Activated CD4-positive, alpha-beta T cell treated with anti-CD3 and anti-CD28 coated beads for 1 hour (primary cell): Measurements from ENCODE around the gene MBOAT2.

Experiments used
- DNase-seq: peaks from one replicate; pipeline ENCODE4 v3.0.0-alpha.2; 2020

Gene MBOAT2

GRCh38 chr2:9015998-9016397 is 12.5 kb upstream of the MBOAT2 start:
- DNase-seq: no peak

DNA sequence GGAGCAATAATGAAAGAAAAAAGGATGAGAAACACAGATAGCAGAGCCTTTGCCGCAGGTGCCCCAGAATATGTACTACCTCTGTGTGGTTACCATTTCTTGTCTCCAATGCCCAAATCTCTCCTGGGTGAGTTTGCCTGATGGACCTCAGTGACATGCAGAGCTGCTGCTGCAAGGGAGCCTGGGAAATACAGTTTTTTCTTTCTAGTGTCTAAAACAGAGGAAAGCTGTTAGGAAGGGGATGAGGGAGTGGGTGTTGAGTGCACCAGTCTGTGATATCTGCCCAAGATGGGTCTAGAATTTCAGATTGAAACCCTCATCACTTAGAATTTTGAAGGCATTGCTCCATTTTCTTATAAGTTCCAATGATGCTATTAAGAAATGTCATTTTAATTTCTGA is 9.9 kb upstream of the MBOAT2 start:
- no peak for DNase-seq

GRCh38 chr2:9010866-9011265 is 7.4 kb upstream of the MBOAT2 start:
- no peak for DNase-seq

DNA sequence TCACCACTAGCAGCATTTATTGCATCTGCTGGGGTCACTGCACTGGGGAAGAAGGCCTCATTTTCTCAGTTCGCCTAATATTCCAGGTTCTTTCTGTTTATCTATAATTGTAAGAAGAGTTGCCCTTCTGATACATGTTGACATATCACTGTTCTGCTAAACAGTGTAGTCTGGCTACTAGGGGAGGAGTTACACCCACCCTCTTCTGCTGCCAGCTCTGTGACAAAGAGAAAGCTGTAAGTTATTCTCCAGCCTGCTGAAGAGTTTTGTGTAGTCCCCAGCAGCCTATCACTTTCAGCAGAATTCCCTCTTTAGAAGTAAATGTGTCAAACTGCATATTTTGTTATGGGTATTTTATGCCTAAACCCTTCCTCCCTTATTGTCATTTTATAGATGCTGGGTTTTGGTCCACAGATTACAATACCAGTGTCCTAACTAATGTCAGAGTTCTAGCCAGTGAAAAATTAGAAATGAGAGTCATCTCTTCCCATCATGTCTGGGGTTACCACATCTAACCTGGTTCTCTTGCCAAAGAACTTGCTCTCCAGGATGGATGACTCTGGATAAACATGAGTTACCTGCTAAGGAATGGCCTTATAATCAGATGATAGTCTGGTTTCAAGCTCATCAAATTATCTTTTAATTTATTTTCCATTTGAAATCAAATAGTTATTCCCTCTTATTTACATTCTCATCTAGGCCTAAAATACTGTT is 5.6 kb upstream of the MBOAT2 start:
- no peak for DNase-seq

DNA sequence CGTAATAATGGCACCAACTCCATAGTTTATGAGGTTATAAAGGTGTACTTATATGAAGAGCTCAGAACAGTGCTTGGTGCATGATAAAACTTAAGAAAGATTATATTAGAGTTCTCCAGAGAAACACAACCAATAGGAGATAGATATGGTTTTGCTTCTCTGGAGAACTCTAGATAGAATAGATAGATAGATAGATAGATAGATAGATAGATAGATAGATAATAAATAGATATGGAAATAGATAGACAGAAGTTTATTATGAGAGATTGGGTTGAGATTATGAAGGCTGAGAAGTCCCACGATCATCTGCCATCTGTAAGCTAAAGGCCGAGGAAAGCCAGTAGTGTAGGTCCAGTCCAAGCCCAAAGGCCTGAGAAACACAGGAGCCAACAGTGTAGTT is 2.9 kb upstream of the MBOAT2 start:
- no peak for DNase-seq

DNA sequence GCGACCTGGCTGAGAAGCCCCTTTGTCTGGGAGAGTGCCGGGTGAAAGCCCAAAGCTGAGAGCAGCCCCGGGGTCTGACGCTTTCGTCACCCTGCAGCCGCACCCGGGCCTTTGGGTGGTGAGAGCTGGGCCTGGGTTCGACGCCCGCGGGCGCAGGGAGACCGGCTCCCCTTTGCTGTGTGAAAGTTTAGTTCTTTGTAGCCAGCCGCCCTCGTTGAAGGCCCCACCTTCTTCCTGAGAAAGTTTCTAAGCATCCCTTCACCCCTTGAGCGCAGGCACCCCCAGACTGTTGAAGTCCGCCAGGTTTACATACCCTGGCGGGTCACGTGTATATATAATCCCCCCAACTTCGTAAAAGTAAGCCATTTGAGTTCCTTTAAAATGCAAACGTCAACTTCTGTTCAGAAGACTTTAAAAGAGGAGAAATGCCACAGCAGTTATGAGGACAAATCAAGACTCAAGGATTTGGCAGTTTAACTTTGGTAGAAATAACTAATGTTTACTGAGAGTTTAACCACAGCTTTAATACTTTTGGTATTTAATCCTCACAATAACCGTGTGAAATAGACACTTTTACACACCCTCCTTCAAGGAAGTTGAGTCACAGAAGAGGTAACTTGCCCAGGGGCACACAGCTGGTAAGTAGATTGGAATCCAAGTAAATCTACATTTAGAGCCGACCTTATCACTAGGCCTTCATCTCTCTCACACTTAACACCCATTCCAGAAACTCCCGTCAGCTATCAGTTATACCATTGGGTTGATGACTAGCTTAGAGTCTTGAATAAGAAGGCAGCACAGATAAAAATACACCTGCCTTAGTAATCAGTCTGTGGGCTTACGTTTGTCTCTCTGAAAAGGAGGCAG is 1.1 kb upstream of the MBOAT2 start:
- no peak for DNase-seq

DNA sequence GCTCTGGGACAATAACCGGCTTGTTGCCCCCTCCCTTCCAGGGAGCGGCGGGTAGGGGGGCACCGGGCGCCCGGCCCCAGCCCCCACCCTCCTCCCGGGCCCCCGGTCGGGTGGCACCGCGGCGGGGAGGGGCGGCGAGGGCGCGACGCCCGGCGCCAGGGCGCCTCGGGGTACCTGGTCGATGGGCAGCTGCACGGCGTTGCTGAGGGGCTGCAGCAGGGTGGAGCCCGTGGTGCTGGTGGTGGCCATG is 193 bp downstream of the MBOAT2 start:
- no peak for DNase-seq

DNA sequence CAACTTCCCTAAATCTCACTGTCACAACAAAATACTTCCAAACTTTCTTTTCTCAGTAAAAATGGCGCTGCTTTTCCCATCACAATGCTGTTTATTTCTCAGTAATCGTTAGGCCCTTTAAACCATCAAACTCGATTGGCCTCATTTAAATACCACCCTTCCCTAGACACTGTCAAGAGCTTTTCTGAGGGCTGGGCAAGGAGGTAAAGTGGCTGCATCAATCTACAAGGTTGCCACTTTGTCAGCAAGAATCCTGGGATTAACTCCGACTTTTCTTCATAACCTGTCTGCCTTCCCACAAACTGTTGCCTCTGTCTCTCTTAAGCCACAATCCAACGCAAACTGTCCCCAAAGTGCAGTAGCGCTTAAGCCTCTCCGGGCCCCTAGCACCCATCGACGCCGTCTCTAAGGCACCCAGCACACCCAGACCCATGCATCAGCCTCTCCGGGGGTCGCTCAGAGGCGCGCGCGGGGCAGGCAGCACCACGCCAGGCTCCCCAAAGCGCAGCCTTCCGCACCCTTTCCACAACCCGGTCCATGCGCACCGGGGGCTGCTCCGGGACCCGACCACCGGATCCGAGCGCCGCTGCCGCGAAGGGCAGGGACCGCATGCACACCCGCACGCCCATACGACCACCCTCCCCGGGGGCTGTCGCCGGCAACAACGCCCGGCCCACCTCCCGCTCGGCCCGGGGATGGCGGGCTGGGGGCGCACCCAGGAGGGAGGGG is 683 bp downstream of the MBOAT2 start:
- DNase-seq: no peak

- no peak for DNase-seq
Measured at GRCh38 chr2:9002313-9002636, 1.2 kb downstream of the MBOAT2 start.

DNA sequence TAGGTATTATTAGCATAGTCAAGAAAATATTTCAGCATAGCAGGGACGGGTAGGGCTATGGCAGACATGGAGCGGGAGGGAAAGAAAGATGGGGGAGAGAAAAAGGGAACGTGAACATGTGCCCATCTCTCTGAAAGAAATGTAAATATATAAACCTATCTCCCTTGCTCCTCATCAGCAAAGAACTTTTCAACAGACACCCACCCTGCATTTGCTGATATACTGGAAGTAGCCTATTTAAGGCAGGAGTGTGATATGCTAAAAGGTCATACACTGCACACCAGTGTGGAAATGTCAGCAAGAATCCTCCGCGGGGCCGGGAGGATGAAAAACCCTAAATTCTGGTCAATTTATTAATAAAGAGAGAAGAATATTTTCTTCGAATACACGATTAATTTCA is 1.7 kb downstream of the MBOAT2 start:
- DNase-seq: no peak

DNA sequence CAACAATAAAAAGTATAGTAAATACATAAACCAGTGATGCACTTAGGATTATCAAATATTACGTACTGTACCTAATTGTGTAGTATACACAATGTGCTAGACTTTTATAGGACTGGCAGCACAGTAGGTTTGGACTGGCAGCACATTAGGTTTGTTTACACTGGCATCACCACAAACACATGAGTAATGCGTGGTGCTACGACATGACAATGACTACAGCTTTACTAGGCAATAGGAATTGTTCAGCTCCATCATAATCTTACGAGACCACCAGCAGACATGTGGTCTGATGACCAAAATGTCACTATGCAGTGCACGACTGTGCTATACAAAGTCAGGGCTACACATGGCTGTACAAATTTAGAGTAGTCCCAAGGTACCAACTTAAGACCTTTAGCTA is 2.3 kb downstream of the MBOAT2 start:
- no peak for DNase-seq

GRCh38 chr2:9000442-9000841 is 3.0 kb downstream of the MBOAT2 start:
- DNase-seq: no peak

DNA sequence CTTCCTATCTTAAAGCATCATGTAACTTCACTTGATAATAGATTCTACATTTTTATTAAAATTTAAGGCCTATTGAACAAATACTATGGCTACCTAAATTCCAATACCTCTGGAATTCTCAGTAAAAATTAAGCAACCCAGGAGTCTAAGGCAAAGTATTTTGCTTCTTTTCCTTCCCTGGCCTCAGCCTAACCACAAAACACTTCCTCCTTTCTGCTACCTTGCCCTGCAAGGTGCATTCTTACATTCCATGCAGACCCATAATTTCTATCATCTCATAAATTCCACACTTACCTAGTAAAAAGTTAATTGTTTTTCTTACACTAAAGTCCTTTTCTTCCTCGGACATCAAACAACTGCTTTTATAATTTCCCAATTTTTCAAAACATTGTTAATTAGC is 3.7 kb downstream of the MBOAT2 start:
- DNase-seq: no peak

- no peak for DNase-seq
Measured at GRCh38 chr2:8999102-8999446, 4.4 kb downstream of the MBOAT2 start.

GRCh38 chr2:8998418-8999101 is 4.9 kb downstream of the MBOAT2 start:
- DNase-seq: no peak

DNA sequence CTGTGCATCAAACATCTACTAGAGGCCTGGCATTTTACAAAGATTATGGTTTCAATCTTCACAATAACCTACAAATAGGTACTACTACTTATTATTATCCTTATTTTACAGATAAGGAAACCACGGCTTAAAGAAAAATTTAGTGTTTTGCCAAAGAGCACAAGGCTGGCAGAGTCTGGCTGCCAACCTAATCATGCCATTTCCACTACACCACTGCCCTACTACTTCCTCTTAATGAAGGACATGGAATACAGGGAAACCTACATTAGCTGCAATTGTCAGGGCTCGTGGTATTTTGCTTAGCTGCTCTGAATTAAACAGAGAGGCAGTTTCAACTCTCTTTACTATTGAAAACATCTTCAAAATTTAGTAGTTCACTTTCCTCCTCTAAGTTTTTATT is 5.9 kb downstream of the MBOAT2 start:
- DNase-seq: no peak

DNA sequence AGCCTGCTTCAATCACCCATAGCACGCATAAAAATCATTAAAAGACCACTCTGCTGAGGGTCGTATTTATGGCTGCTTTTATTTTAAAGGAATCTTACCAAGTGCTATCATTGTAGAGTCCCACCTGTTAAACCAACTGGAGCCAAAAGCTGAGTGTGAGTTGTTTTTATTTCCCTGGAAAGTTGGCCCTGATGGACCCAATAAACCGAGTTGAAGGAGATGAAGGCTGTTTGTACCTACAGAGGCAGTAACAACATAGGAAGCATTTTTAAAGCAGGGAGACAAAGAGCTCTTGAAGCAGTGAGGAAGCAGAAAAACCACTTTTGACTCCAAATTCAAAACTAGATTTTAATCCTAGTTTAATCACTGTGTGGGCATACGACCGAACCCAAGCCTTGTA is 6.4 kb downstream of the MBOAT2 start:
- no peak for DNase-seq

- DNase-seq: no peak
Measured at GRCh38 chr2:8996006-8996405, 7.5 kb downstream of the MBOAT2 start.

- DNase-seq: no peak
Measured at GRCh38 chr2:8994386-8994785, 9.1 kb downstream of the MBOAT2 start.

DNA sequence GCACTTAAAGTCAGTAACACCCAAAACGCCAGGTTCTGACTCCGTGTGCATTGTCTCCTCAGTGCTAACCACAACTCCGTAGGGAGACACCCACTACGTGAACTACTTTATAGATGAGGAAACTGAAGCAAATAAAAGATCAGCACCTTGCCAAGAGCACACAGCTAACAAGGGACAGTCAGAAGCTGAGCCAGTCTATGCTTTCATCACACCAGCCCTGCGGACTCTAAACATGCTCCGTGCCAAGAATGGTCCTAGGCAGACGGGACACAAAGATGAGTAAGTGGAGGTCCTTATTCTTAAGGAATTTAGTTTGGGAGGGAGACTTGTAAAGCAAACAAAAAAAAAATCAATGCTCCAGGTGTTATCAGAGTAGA is 9.6 kb downstream of the MBOAT2 start:
- DNase-seq: no peak

GRCh38 chr2:8993196-8993901 is 10.1 kb downstream of the MBOAT2 start:
- no peak for DNase-seq

DNA sequence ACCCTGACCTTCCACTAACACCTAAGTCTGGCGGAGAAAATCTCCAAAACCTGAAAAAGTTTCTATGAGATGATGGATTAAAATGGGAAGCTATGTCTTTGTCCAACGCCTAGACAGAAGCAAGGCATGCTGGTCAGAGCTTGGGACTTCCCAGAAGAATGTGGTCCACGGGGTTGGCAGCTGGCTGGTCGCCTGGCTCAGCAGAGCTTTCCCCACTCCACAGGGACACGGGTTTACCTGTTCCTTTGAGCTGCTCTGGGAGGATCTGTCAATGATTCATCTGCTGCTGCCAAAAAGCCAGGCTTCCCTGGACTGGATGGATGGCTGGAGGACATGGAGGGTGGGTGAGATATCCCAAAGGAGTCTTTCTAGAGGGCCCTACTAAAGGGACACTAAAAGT is 10.8 kb downstream of the MBOAT2 start:
- no peak for DNase-seq

DNA sequence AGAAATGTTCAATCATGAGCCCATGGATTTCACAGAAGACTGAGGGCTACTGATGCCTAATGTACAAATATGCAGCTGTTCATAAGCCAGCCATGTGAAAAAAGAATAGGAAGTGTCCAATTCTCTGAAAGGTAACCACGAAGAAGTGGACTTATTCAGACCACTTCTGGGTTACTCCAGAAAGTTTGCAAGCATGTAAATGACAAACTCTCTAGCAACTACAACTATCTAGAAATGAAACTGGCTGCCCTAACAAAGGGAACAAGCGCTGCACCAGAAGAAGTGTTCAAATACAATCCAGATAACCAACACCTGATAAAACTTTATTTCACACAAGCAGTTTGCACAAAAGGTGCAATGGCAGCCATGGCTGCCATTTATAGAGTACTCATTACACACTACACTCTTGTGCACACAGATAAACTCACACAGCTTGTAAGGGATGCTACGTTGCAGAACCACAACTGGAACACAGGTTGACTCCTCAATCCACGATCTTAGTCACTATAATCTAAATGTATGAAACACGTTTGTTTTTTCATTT is 13.9 kb downstream of the MBOAT2 start:
- DNase-seq: no peak
